GM19025 (cell line): ENCODE data around the gene IZUMO1.
"Not testable (repeated sequence)": the region's sequence is repeated elsewhere in the genome, so short reads cannot be mapped to it uniquely, and the experiment has no call there.

Source experiments
- ATAC-seq: cut with Tn5 transposase; IDR thresholded peaks from one replicate; pipeline ENCODE4 v1.9.1; 2021; ENCODE audit warnings: mild to moderate bottlenecking, low read depth, moderate library complexity; ENCODE audit not compliant: unreplicated experiment

Gene IZUMO1

GRCh38 chr19:48746738-48747575 is at the start of gene IZUMO1:
TSS of gene IZUMO1 (minus strand) at chr19:48746909. CDS start at chr19:48745859, 1,050 bp downstream.
- ATAC-seq = no peak

- no peak for ATAC-seq
These were observed 49.0 kb upstream of the IZUMO1 start for GRCh38 chr19:48795685-48796070.

GRCh38 chr19:48795055-48795684 is 48.5 kb upstream of the IZUMO1 start:
- ATAC-seq = peak; percentile 73

GRCh38 chr19:48794291-48794690 is 47.6 kb upstream of the IZUMO1 start:
- ATAC-seq = no peak

GRCh38 chr19:48793271-48793670 is 46.6 kb upstream of the IZUMO1 start:
- ATAC-seq = no peak

- ATAC-seq = not testable (repeated sequence)
These were observed 40.6 kb upstream of the IZUMO1 start for GRCh38 chr19:48787331-48787730.

- ATAC-seq = not testable (repeated sequence)
These were observed 39.7 kb upstream of the IZUMO1 start for GRCh38 chr19:48786422-48786821.

- ATAC-seq = no peak
These were observed 37.8 kb upstream of the IZUMO1 start for GRCh38 chr19:48784527-48784926.

GRCh38 chr19:48780631-48781391 is 34.1 kb upstream of the IZUMO1 start:
- no peak for ATAC-seq

- ATAC-seq = no peak
These were observed 32.9 kb upstream of the IZUMO1 start for GRCh38 chr19:48779636-48780035.

- no peak for ATAC-seq
These were observed 31.0 kb upstream of the IZUMO1 start for GRCh38 chr19:48777720-48778119.

GRCh38 chr19:48777139-48777538 is 30.4 kb upstream of the IZUMO1 start:
- no peak for ATAC-seq

GRCh38 chr19:48772503-48772953 is 25.8 kb upstream of the IZUMO1 start:
- no peak for ATAC-seq

GRCh38 chr19:48770734-48771472 is 24.2 kb upstream of the IZUMO1 start:
- no peak for ATAC-seq

- no peak for ATAC-seq
These were observed 23.6 kb upstream of the IZUMO1 start for GRCh38 chr19:48770266-48770665.

- ATAC-seq = no peak
These were observed 22.4 kb upstream of the IZUMO1 start for GRCh38 chr19:48768994-48769713.

- not testable (repeated sequence) for ATAC-seq
These were observed 21.6 kb upstream of the IZUMO1 start for GRCh38 chr19:48768171-48768753.

GRCh38 chr19:48765816-48766215 is 19.1 kb upstream of the IZUMO1 start:
- not testable (repeated sequence) for ATAC-seq

GRCh38 chr19:48760504-48761205 is 13.9 kb upstream of the IZUMO1 start:
- ATAC-seq = no peak
